Activated T-helper 1 cell treated with anti-CD3 and anti-CD28 coated beads, Interleukin-12 subunit alpha, Interleukin-12 subunit beta, Interleukin-2, Interleukin-4 antibody, amounts not matched to agents 30 ng/mL and 10 ng/mL and 1 ng/mL, durations not matched to agents 14 hours and 24 hours and 36 hours (primary cell): ENCODE measurements around the gene SORT1. TPM values are rescaled to one million over a fixed set of nuclear protein-coding genes. Genes with fewer than 3 reads are reported as not detected.

Experiments
- DNase-seq: peaks from one replicate; pipeline ENCODE4 v3.0.0; 2021; ENCODE audit warnings: low spot score
- H3K27ac Mint-ChIP-seq: one replicate; pipeline ENCODE4 v1.8.0; 2021; ENCODE audit warnings: mild to moderate bottlenecking, mixed read lengths
- H3K27me3 Mint-ChIP-seq: one replicate; pipeline ENCODE4 v1.8.0; 2022; ENCODE audit warnings: mild to moderate bottlenecking, moderate library complexity, mixed read lengths; ENCODE audit not compliant: insufficient read depth
- H3K36me3 Mint-ChIP-seq: one replicate; pipeline ENCODE4 v1.8.0; 2021; ENCODE audit warnings: low read depth, mixed read lengths
- H3K4me1 Mint-ChIP-seq: one replicate; pipeline ENCODE4 v1.8.0; 2021; ENCODE audit warnings: low read depth, mixed read lengths
- H3K4me3 Mint-ChIP-seq: one replicate; pipeline ENCODE4 v1.8.0; 2021; ENCODE audit warnings: mild to moderate bottlenecking, moderate library complexity, mixed read lengths
- H3K9me3 Mint-ChIP-seq: one replicate; pipeline ENCODE4 v1.8.0; 2021; ENCODE audit warnings: mixed read lengths
- intact Hi-C: fragments of 100-400 bp; cut with micrococcal nuclease; formaldehyde crosslinking; loops from one replicate; pipeline ENCODE4 v1.15.1; 2024
- total RNA-seq: library from RNA; stranded (reverse); gene quantifications from 2 replicates; pipeline ENCODE4 v1.2.3, GENCODE V29; 2022

The SORT1 gene
- total RNA-seq, 1 donor from 2014 or later = 1.4 TPM

DNA sequence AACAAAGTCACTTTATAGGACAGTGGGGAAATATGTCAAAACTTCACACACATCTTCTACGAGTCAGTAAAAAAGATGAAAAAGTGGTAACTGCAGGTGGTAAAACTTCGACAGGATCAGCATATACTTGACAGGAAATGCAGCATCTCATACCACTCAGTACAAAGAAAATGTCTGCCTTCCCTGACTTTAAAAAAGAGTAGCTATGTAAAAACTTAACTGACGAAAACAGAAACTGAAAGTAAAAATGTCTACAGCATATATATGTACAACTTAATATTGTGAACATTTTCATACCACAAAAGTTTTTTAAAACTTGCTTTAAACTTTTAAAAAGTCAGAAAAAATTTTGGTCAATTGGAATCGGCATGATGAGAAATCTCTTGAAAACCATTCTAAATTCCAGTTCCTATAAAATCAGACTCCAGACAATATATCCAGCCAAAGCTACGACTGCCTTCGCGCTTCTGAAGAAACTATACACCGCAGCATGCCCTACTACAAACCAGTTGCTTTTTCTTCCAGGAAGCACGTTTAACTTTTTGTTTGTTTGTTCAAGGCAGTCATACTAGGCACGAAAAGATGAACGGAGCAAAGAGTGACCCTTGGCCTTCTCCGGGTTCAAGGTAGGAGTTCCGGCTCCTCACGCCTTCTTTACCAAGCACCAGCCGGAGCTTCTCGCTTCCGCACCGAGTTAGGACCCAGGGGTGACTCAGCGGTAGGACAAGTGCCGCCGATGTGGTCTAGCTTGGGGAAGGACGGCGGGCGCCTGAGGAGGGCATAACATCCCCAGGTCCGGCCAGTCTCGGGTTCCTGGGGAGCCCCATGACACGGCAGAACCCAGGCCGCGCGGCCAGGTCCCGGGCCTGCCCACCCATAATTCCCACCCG, 27.9 kb upstream of the SORT1 start:
- Mint-ChIP-seq H3K9me3 (no peaks in the 10 kb centered on the region), H3K36me3 (peaks cover 23% of the 10 kb centered on the region), H3K27ac (peak overlapping the region; percentile 96), H3K4me1 (peaks cover 44% of the 10 kb centered on the region), H3K4me3 (peak overlapping the region; percentile 97), H3K27me3 (no peaks in the 10 kb centered on the region)
- DNase-seq = peak; percentile 50
- intact Hi-C loops = loop anchor here (1.0 to 10.0 kb wide), 16 partner anchors 26 to 913 kb away; partner anchors contain the start of genes ATXN7L2, CLCC1, CYB561D1 and GNAI3

DNA sequence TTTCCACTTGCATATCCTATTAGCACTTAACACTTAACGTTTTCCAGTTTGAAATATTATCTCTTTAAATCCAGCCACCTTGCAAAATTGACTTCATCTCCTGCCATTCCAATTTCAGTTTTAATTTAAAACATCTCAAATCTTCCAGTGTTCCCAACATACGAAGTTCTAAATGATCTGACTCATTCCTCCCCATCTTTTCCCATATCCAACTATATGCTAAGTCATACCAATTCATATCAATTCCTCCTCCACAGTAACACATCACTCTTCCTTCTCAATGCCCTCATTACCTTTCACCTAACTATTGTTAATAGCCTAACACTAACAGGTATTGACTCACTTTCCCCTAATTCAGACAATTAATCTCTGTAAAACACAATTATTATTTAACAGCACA, 25.8 kb upstream of the SORT1 start:
- intact Hi-C loops = loop anchor here (10.0 kb wide), 1 partner anchor 471 kb away; no protein-coding TSS in a partner anchor
- H3K27me3 Mint-ChIP-seq = no peaks in the 10 kb centered on the region
- no peaks in the 10 kb centered on the region for H3K9me3 Mint-ChIP-seq
- H3K4me1 Mint-ChIP-seq = peaks cover 39% of the 10 kb centered on the region
- DNase-seq = no peak
- peak overlapping the region; percentile 59 for H3K27ac Mint-ChIP-seq
- H3K36me3 Mint-ChIP-seq = peaks cover 34% of the 10 kb centered on the region
- H3K4me3 Mint-ChIP-seq = peak overlapping the region; percentile 8

DNA sequence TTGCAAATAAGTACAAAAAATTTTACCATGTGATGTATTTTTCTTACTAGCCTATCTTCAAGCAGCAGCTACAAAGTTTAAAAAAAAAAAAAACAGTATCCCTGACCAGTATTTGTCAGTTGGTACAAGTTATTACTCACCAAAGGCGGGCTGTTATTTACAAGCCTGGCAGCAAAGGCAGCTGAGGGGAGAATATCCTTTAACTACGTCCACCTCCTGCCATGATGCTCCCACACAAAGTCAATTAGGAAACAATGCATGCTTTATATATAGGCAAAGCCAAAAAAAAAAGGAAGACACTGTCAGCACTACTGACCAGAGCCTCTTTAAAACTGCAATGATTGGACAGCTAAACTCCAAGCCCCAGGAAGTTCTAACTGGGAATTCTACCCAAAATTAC, 14.8 kb upstream of the SORT1 start:
- DNase-seq = no peak
- peaks cover 64% of the 10 kb centered on the region for H3K36me3 Mint-ChIP-seq
- no peaks in the 10 kb centered on the region for H3K27me3 Mint-ChIP-seq
- H3K4me3 Mint-ChIP-seq = no peak overlapping the region
- no peaks in the 10 kb centered on the region for H3K9me3 Mint-ChIP-seq
- H3K4me1 Mint-ChIP-seq = peaks cover 29% of the 10 kb centered on the region
- intact Hi-C loops = no loop called here
- H3K27ac Mint-ChIP-seq = no peak overlapping the region

DNA sequence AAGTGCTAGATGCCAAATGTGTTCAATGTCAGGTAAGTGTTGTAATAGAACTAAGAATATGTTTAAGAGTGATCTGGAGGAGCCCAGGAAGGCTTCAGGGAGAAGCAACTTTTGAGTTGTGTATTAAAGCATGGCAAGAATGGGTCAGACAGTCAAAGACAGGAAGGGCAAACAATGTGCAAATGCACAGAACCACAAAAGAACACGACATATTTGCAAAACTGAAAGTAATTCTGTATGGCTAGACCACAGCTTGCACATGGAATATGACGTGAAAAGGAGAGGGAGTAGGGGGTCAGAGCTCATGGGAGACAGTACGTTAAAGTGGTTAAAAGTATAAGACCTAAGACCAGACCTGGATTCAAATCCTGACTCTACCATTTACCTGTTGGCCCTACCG, 7.1 kb upstream of the SORT1 start:
- H3K4me3 Mint-ChIP-seq = peak overlapping the region; percentile 0
- H3K4me1 Mint-ChIP-seq = peaks cover 32% of the 10 kb centered on the region
- H3K9me3 Mint-ChIP-seq = no peaks in the 10 kb centered on the region
- H3K27me3 Mint-ChIP-seq = no peaks in the 10 kb centered on the region
- H3K36me3 Mint-ChIP-seq = peaks cover 47% of the 10 kb centered on the region
- peak overlapping the region; percentile 62 for H3K27ac Mint-ChIP-seq
- no peak for DNase-seq
- intact Hi-C loops = no loop called here

DNA sequence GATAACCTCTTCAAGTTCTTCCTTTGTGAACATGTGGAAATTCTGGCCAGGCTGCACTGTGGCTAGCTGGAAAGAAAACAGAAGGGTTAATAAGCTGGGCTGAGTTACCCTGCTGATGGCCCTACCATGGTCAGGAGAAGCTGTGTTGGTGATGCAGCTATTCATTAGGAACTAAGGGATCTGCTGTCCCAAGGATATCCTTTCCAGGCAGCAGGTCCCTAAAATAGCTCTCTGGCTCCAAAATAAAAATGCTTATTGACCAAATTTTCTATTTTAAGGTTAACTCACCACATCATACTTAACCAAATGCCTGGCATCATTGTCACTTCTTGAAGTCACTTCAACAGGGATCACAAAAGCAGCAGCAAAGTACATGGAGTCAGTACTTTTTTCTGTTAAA, 4.3 kb upstream of the SORT1 start:
- Mint-ChIP-seq H3K27me3 (peaks cover 12% of the 10 kb centered on the region), H3K4me3 (no peak overlapping the region), H3K4me1 (peaks cover 43% of the 10 kb centered on the region), H3K36me3 (peaks cover 37% of the 10 kb centered on the region), H3K9me3 (no peaks in the 10 kb centered on the region), H3K27ac (no peak overlapping the region)
- no peak for DNase-seq
- intact Hi-C loops = no loop called here

DNA sequence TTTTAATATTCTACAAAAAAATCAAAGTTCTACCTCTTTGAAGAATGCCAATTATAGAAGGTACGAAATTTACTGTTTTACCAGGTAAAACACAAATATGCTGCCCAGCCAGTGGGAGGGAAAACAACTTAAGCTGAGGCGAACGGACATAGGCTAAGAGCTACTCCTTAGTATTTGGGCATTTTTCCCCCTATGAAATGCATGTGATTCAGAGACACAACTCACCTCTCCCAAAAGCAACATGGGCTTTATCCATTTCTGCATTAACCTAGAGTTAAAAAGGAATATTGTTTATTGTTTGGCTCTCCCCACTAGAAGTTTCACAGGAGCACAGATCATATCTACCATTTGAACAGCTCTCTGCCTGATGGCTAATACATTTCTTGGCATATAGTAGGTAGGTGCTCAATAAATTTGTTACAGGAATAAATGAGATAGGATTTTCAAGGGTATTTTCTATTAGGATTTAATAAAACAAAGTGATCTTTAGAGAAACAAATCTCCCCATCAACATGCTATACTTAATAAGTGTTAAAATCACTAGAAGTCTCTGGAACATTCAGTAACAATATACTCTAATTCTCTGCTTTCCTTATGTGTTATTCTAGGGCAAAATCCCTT, 2.4 kb upstream of the SORT1 start:
- Mint-ChIP-seq H3K36me3 (peaks cover 25% of the 10 kb centered on the region), H3K4me3 (no peak overlapping the region), H3K27ac (no peak overlapping the region), H3K4me1 (peaks cover 35% of the 10 kb centered on the region), H3K27me3 (peaks cover 31% of the 10 kb centered on the region), H3K9me3 (no peaks in the 10 kb centered on the region)
- no peak for DNase-seq
- intact Hi-C loops = no loop called here

DNA sequence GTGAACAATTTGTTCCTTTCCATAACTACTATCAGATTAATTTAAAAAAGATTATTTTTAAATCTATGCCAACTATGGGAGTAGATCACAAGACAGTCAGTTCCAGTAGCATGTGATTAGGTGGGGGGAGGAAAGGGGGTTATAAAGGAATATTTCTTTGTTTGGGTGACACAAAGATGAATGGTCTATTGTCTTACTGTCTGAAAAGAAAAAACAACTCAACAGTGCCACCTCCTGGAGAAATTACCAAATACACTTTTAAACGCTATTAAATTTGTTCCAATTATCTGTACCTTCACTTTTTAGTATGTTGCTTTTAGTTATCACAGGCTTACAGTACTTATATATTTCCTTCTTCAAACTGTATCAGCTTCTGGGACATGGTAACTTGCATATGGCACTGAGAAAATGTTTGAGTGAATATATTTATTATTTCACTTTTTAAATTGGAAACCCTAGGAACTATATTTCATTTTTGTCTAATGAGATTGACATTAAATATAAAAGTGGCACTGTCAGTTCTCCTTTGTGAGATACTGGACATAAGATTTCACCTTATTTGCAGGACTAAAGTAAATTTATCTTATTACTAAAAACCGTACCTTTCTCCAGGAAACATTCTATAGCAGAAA, 1.7 kb upstream of the SORT1 start:
- Mint-ChIP-seq H3K27ac (no peak overlapping the region), H3K9me3 (no peaks in the 10 kb centered on the region), H3K4me3 (peak overlapping the region; percentile 58), H3K27me3 (peaks cover 37% of the 10 kb centered on the region), H3K36me3 (peaks cover 19% of the 10 kb centered on the region), H3K4me1 (peaks cover 28% of the 10 kb centered on the region)
- DNase-seq = no peak
- intact Hi-C loops = loop anchor here (1.0 to 2.0 kb wide), 7 partner anchors 27 to 198 kb away; partner anchors contain the start of genes PSMA5 and PSRC1

DNA sequence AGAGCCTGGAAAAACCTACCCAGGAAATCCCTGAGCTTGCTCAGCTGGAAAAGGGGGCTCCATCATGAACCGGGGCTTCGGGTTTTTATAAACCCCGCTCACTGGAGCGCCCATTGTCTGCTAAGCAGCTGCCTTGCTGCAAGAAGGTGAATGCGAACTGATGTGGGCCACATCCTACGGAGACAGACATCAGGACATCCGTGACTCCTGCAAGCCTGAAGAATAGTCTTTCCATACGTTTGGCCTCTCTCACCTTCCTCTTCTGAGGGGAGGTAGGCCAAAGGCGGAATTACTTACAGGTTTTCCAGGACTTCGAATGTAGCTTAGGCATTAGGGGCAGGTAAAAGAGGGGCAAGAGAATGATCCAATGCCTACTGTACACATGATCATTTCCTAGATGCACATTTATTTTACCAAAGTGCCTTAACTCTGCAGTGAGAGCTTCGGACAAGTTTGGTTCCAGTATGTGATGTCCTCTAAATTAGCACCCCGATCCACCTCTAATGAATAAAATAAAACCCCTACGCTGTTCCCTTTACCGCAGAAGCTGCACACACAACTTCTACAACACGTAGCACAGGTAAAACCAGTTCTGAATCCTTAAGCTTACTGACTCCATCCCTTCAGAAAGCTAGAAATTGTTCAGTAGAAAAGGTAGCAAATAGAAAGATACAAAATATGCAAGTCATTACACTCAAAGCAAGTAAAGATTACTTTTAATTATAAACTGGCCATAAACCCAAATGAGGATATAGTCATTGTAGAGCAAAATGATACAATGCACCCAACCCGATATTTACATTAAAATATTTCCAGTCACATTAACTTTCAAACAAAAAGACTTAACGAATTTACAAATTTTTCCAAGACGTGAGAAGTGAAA, 866 bp upstream of the SORT1 start:
- DNase-seq = no peak
- peaks cover 42% of the 10 kb centered on the region for H3K27me3 Mint-ChIP-seq
- H3K4me1 Mint-ChIP-seq = peaks cover 25% of the 10 kb centered on the region
- H3K9me3 Mint-ChIP-seq = no peaks in the 10 kb centered on the region
- H3K4me3 Mint-ChIP-seq = peak overlapping the region; percentile 81
- H3K36me3 Mint-ChIP-seq = peaks cover 15% of the 10 kb centered on the region
- intact Hi-C loops = loop anchor here (1.0 to 2.0 kb wide), 7 partner anchors 28 to 197 kb away; partner anchors contain the start of genes PSMA5 and PSRC1
- no peak overlapping the region for H3K27ac Mint-ChIP-seq

DNA sequence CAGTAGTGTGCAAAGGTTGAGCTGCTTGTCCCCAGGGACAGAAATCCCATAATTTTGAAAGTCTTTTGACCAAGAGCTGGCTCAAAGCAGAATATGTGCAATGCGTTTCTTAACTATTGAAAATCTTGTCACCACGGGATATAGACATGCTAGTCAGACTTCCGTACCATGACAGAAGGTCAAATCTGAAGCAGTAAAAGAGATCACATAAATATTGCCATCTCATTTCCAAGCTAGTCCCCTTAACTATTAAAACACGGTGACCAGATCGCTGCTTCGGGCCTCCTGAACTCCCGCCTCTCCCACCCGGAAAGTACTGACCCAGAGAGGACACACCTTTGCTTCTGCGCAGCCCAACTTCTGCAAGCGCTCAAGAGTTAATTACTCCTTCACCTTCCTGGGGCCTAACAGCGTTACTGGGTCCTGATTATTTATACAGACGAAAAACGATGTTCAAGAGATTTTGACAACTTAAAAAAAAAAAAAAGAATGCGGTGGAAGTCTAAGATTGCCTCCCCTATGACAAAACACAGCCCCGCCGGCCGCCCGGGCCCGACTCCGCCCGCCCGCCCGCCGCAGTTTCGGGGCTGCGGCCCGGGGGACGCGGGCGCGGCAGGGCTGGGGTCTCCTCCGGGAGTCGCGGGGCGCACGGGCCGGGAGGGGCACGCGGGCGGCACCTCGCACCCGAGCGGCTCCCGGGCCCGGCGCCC, 692 bp downstream of the SORT1 start:
- DNase-seq = no peak
- Mint-ChIP-seq H3K36me3 (peaks cover 15% of the 10 kb centered on the region), H3K9me3 (no peaks in the 10 kb centered on the region), H3K27me3 (peaks cover 46% of the 10 kb centered on the region), H3K4me1 (peaks cover 27% of the 10 kb centered on the region), H3K4me3 (peak overlapping the region; percentile 86), H3K27ac (peak overlapping the region; percentile 38)
- intact Hi-C loops = no loop called here

DNA sequence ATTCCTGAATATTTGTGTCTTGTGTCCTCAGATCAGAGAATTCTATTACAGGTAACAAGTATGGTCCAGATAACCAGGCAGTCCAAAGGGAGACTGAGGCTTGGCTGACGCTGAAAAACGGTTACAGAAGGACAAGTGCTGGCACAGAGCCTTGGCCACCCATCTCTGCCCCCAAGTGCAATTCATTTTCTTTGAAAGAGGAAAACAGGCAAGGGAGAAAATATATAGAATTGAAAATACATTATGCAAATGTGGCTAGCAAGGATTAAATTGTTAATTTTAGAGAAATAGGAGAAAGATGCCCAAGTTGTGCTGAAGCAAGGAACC, 1.2 kb downstream of the SORT1 start:
- intact Hi-C loops = no loop called here
- peak overlapping the region; percentile 86 for H3K4me3 Mint-ChIP-seq

DNA sequence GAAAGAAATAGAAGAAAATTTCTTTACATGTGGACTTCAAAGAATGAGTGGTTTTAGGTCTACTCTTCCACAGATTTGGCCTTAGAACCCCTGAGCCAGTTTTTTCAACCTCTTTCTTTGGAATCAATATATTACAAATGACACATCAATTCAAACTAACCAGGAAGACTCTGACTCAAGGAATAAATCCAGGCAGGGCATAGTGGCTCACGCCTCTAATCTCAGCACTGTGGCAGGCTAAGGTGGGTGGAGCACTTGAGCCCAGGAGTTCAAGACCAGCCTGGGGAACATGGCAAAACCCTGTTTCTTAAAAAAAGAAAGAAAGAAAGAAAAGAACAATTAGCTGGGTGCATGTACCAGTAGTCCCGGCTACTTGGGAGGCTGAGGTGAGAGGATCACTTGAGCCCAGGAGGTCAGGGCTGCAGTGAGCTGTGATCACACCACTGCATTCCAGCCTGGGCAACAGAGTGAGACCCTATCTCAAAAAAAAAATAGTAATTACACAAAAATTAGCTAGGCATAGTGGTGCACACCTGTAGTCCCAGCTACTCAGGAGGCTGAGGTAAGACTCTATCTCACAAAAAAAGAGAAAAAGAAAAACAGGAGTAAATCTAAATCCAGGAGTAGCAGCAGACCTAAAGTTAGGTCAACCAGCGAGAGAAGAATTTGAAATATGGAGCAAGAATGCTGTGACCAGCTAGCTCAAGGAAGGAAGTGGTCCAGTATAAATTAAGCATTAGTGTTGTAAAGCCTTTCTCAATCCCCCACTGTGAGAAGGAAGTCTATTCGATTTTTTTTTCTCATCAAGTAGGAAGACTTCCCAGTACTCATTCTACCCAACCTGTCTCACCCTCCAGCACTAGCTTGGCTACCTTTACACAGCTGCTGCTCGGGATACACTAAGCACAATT, 1.9 kb downstream of the SORT1 start:
- intact Hi-C loops = no loop called here
- no peak for DNase-seq
- Mint-ChIP-seq H3K4me3 (peak overlapping the region; percentile 86), H3K27ac (peak overlapping the region; percentile 45), H3K9me3 (no peaks in the 10 kb centered on the region), H3K27me3 (peaks cover 49% of the 10 kb centered on the region), H3K36me3 (peaks cover 9% of the 10 kb centered on the region), H3K4me1 (peaks cover 38% of the 10 kb centered on the region)

More for the DNA sequence above, 1.2 kb downstream of the SORT1 start:
- Mint-ChIP-seq H3K27me3 (peaks cover 49% of the 10 kb centered on the region), H3K9me3 (no peaks in the 10 kb centered on the region), H3K4me1 (peaks cover 33% of the 10 kb centered on the region), H3K27ac (no peak overlapping the region), H3K36me3 (peaks cover 13% of the 10 kb centered on the region)
- no peak for DNase-seq
